H1 (cell line): ENCODE data around the gene ELFN1. TPM values are rescaled to one million over a fixed set of nuclear protein-coding genes. Genes with fewer than 3 reads are reported as not detected.
A peak's percentile ranks its signal among the peaks of the same experiment; 100 is the strongest.

Experiments
- CTCF ChIA-PET: fragments of 300-600 bp; sonication (Branson Sonifier 250); formaldehyde crosslinking; loops from one replicate; lab custom pipeline; 2021; ENCODE audit not compliant: partially characterized antibody; lab: Charles Lee
- POLR2A ChIA-PET: fragments of 300-600 bp; sonication (Branson Sonifier 250); formaldehyde crosslinking; loops from one replicate; lab custom pipeline; 2021; ENCODE audit warnings: inconsistent platforms; ENCODE audit not compliant: partially characterized antibody; lab: Charles Lee
- DNase-seq, 2 experiments: peaks; one replicate each; pipeline versions ENCODE4 v3.0.0 to v3.0.0-alpha.2; 2010 to 2022; ENCODE audit warnings: low spot score in 2 of 2, low read depth in 1 of 2, mixed read lengths in 1 of 2
- FAIRE-seq: peaks from 2 replicates; lab custom pipeline; 2011; peaks lifted over from hg19 to GRCh38; lab: Jason Lieb, UNC
- H2AFZ ChIP-seq: 2 replicates; pipeline ENCODE4 v1.8.1; 2012; ENCODE audit warnings: low read length, inconsistent platforms
- H2AK5ac ChIP-seq: 2 replicates; pipeline ENCODE4 v1.6.1; 2013; ENCODE audit warnings: low read depth, low read length
- H2BK120ac ChIP-seq: replicated peaks from 2 replicates; pipeline ENCODE3; 2013; ENCODE audit warnings: low read depth, low read length, inconsistent platforms
- H2BK12ac ChIP-seq: 2 replicates; pipeline ENCODE4 v1.6.1; 2013; ENCODE audit warnings: low read depth, low read length
- H2BK15ac ChIP-seq: 2 replicates; pipeline ENCODE4 v1.6.1; 2013; ENCODE audit warnings: low read length
- H2BK20ac ChIP-seq: 2 replicates; pipeline ENCODE4 v1.6.1; 2013; ENCODE audit warnings: low read length
- H2BK5ac ChIP-seq: 2 replicates; pipeline ENCODE4 v1.6.1; 2013; ENCODE audit warnings: low read depth, low read length
- H3K14ac ChIP-seq: 2 replicates; pipeline ENCODE4 v1.6.1; 2013; ENCODE audit warnings: inconsistent platforms; ENCODE audit not compliant: insufficient read length
- H3K18ac ChIP-seq: 2 replicates; pipeline ENCODE4 v1.6.1; 2013; ENCODE audit warnings: low read length; ENCODE audit errors: extremely low read depth
- H3K23ac ChIP-seq: 2 replicates; pipeline ENCODE4 v1.6.1; 2013; ENCODE audit warnings: inconsistent platforms; ENCODE audit not compliant: insufficient read length
- H3K23me2 ChIP-seq: 2 replicates; pipeline ENCODE4 v1.6.1; 2013; ENCODE audit warnings: low read depth, low read length
- H3K27ac ChIP-seq: 2 replicates; pipeline ENCODE4 v1.6.1; 2011; ENCODE audit warnings: low read depth, low read length, inconsistent platforms
- H3K27me3 ChIP-seq, 4 experiments: replicated peaks in 1 of 4; 1 replicate in 1 of 4; 2 replicates in 3 of 4; pipeline versions ENCODE4 v1.6.1 to v1.8.1; 2011 to 2013; ENCODE audit warnings: low read length in 3 of 4, mild to moderate bottlenecking in 3 of 4, inconsistent platforms in 2 of 4, mixed read lengths in 2 of 4, moderate library complexity in 1 of 4; ENCODE audit not compliant: control insufficient read depth in 3 of 4, insufficient read depth in 3 of 4; ENCODE audit errors: extremely low read depth in 1 of 4
- H3K36me3 ChIP-seq, 4 experiments: 2 replicates each; pipeline versions ENCODE4 v1.6.1 to v1.8.1; 2011 to 2013; ENCODE audit warnings: mild to moderate bottlenecking in 4 of 4, low read length in 3 of 4, moderate library complexity in 2 of 4, control low read depth in 1 of 4, inconsistent platforms in 1 of 4; ENCODE audit not compliant: insufficient read depth in 4 of 4, control insufficient read depth in 2 of 4
- H3K4ac ChIP-seq: replicated peaks from 2 replicates; pipeline ENCODE3; 2013; ENCODE audit warnings: low read length, low read depth, mixed read lengths, inconsistent platforms; ENCODE audit not compliant: insufficient read length
- H3K4me1 ChIP-seq, 4 experiments: replicated peaks in 1 of 4; 1 replicate in 1 of 4; 2 replicates in 3 of 4; pipeline versions ENCODE4 v1.6.1 to v1.8.1; 2011 to 2013; ENCODE audit warnings: low read length in 3 of 4, inconsistent platforms in 2 of 4, mixed read lengths in 1 of 4; ENCODE audit not compliant: insufficient read depth in 4 of 4, control insufficient read depth in 3 of 4
- H3K4me2 ChIP-seq, 2 experiments: 2 replicates each; pipeline versions ENCODE4 v1.6.1 to v1.8.1; 2011 to 2013; ENCODE audit warnings: low read depth in 2 of 2, low read length in 2 of 2, control low read depth in 1 of 2, inconsistent platforms in 1 of 2, mild to moderate bottlenecking in 1 of 2; ENCODE audit not compliant: insufficient read depth in 1 of 2
- H3K4me3 ChIP-seq, 4 experiments: fragments of 200-600, 300-600 bp in 1 of 4; sonication (generic), shearing (Covaris generic), sonication (Bioruptor Twin) in 1 of 4; 2 replicates each; pipeline versions ENCODE4 v1.5.1 to v1.8.1; 2011 to 2016; ENCODE audit warnings: low read length in 4 of 4, low read depth in 3 of 4, control low read depth in 2 of 4, inconsistent platforms in 2 of 4, mild to moderate bottlenecking in 2 of 4, mixed read lengths in 1 of 4, moderate library complexity in 1 of 4; ENCODE audit not compliant: insufficient read depth in 2 of 4; ENCODE audit errors: extremely low read depth in 1 of 4
- H3K56ac ChIP-seq: replicated peaks from 2 replicates; pipeline ENCODE3; 2013; ENCODE audit warnings: low read depth, mild to moderate bottlenecking, mixed read lengths, low read length, inconsistent platforms; ENCODE audit not compliant: insufficient read length
- H3K79me1 ChIP-seq: 2 replicates; pipeline ENCODE4 v1.6.1; 2013; ENCODE audit warnings: low read depth, low read length, control low read depth
- H3K79me2 ChIP-seq, 2 experiments: 2 replicates each; pipeline versions ENCODE4 v1.6.1 to v1.8.1; 2012 to 2013; ENCODE audit warnings: low read length in 2 of 2, mild to moderate bottlenecking in 2 of 2, inconsistent platforms in 1 of 2; ENCODE audit not compliant: insufficient read depth in 2 of 2, control insufficient read depth in 1 of 2
- H3K9ac ChIP-seq, 4 experiments: replicated peaks in 1 of 4; 1 replicate in 1 of 4; 2 replicates in 3 of 4; pipeline versions ENCODE4 v1.6.1 to v1.8.1; 2011 to 2013; ENCODE audit warnings: low read depth in 3 of 4, low read length in 3 of 4, control low read depth in 2 of 4, mild to moderate bottlenecking in 2 of 4, moderate library complexity in 2 of 4, inconsistent platforms in 1 of 4; ENCODE audit errors: extremely low read depth in 1 of 4
- H3K9me3 ChIP-seq, 2 experiments: 2 replicates each; pipeline versions ENCODE4 v1.6.1 to v1.8.1; 2012 to 2013; ENCODE audit warnings: mild to moderate bottlenecking in 2 of 2, moderate library complexity in 2 of 2, control low read depth in 1 of 2, inconsistent platforms in 1 of 2, low read depth in 1 of 2, low read length in 1 of 2, mixed read lengths in 1 of 2; ENCODE audit not compliant: insufficient read depth in 2 of 2
- H4K20me1 ChIP-seq, 2 experiments: replicated peaks in 1 of 2; 2 replicates each; pipeline versions ENCODE3 to v1.8.1; 2011 to 2013; ENCODE audit warnings: inconsistent platforms in 2 of 2, low read length in 2 of 2, mild to moderate bottlenecking in 1 of 2; ENCODE audit not compliant: insufficient read depth in 2 of 2, control insufficient read depth in 1 of 2
- H4K5ac ChIP-seq: 2 replicates; pipeline ENCODE4 v1.6.1; 2013; ENCODE audit warnings: low read length, low read depth, mixed read lengths, inconsistent platforms; ENCODE audit not compliant: insufficient read length
- H4K8ac ChIP-seq: 2 replicates; pipeline ENCODE4 v1.8.0; 2013; ENCODE audit warnings: mild to moderate bottlenecking, moderate library complexity, low read length, inconsistent platforms; ENCODE audit not compliant: insufficient read depth; ENCODE audit errors: extremely low read depth
- H4K91ac ChIP-seq: replicated peaks from 2 replicates; pipeline ENCODE3; 2013; ENCODE audit warnings: low read length, mixed read lengths, inconsistent platforms; ENCODE audit not compliant: insufficient read length
- GABPA ChIP-seq: IDR thresholded peaks from 2 replicates; pipeline ENCODE4 v1.6.1; 2011; ENCODE audit warnings: mild to moderate bottlenecking, low read length, moderate library complexity, borderline replicate concordance; ENCODE audit not compliant: insufficient read depth
- POU5F1 ChIP-seq: IDR thresholded peaks from 2 replicates; pipeline ENCODE4 v1.6.1; 2011; ENCODE audit warnings: low read depth, mild to moderate bottlenecking, low read length, moderate library complexity
- RAD21 ChIP-seq, 2 experiments: IDR thresholded peaks in 1 of 2; conservative IDR thresholded peaks in 1 of 2; 2 replicates each; pipeline ENCODE4 v1.6.1; 2011; ENCODE audit warnings: low read depth in 2 of 2, low read length in 2 of 2, improper control_type of control experiment in 1 of 2, inconsistent platforms in 1 of 2, mild to moderate bottlenecking in 1 of 2, moderate library complexity in 1 of 2
- WGBS, 2 experiments: shearing (Covaris generic) in 1 of 2; methylation state at CpG; one replicate each; pipeline versions ENCODE4 v1.1.6 to v1.1.7; 2013 to 2015; ENCODE audit warnings: low lambda C conversion rate in 2 of 2, mixed read lengths in 2 of 2, inconsistent platforms in 1 of 2, low coverage in 1 of 2, missing lambda C conversion rate in 1 of 2; ENCODE audit not compliant: insufficient replicate concordance in 2 of 2, insufficient coverage in 1 of 2, insufficient read length in 1 of 2; ENCODE audit errors: extremely low coverage in 1 of 2, missing lambda C conversion rate in 1 of 2; 5-methylcytosine and 5-hydroxymethylcytosine counted together
- polyA plus RNA-seq, 7 experiments: library from polyadenylated mRNA; depleted of rRNA in 3 of 7; stranded (reverse) in 5 of 7; unstranded in 2 of 7; fragments of >200 nt in 5 of 7; fragments of 200-250 nt in 2 of 7; gene quantifications; 1 replicate in 5 of 7; 2 replicates in 1 of 7; 4 replicates in 1 of 7; pipeline versions ENCODE4 v1.2.1 to v1.2.3, GENCODE V29; 2011 to 2013; ENCODE audit warnings: missing spikeins in 2 of 7, mixed read lengths in 2 of 7
- total RNA-seq: library from RNA; stranded (reverse); fragmentation: NEBNext Ultra II Directional; extraction: Animal tissue kit (Norgen Biotek cat#: 25700); gene quantifications from 2 replicates; pipeline ENCODE4 v1.2.1, GENCODE V29; 2021
- TF ChIP-seq, protein P1 (sequence below), 3 experiments: IDR thresholded peaks; 1 replicate in 2 of 3; 2 replicates in 1 of 3; pipeline versions ENCODE4 v1.5.1 to v1.6.1; 2011; ENCODE audit warnings: low read length in 3 of 3, mild to moderate bottlenecking in 3 of 3, inconsistent platforms in 2 of 3, low read depth in 1 of 3, moderate library complexity in 1 of 3; ENCODE audit not compliant: insufficient read depth in 1 of 3; ENCODE audit errors: control extremely low read depth in 1 of 3

ELFN1 gene
- total and polyA plus RNA-seq, 2 of the 8 experiments (the other 6 are each of a cell fraction or from before 2014, with no cell fraction given): 2.0 to 4.5 TPM

DNA sequence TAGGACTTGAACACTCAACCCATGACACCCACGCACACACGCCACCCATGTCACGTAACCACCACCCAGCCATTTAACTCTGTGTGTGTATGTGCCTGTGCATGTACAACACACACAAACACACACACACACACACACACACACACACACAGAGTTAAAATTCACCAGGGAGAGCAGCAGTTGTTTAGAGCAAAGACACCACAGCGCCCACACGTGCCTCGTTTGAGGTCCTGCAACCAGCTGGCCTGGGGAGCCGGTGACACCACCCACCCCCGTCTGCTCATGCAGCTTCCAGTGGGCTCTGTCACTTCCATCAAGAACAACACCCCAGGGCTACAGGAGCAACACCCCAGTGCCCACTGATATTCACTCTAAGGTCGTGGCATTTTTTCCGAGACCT lies 97.4 kb downstream of the ELFN1 start:
- H2BK12ac ChIP-seq: no peak overlapping the region
- no peak overlapping the region for H3K4me3 ChIP-seq
- H3K56ac ChIP-seq: no peak overlapping the region
- CTCF ChIA-PET: interaction anchor here (0.6 to 7.5 kb wide), 50 partner anchors 9 to 993 kb away, joined by 3 to 65 read pairs (median 3); no protein-coding TSS in a partner anchor
- no peak overlapping the region for H3K4me2 ChIP-seq
- H4K91ac ChIP-seq: no peak overlapping the region
- no peaks in the 10 kb centered on the region for H3K79me2 ChIP-seq
- H3K14ac ChIP-seq: no peak overlapping the region
- H3K23me2 ChIP-seq: no peaks in the 10 kb centered on the region; the same call in 1 of the 2 replicates
- H3K18ac ChIP-seq: no peak overlapping the region
- no peak overlapping the region for H2AFZ ChIP-seq
- H3K23ac ChIP-seq: no peak overlapping the region
- DNase-seq: no peak
- H3K4ac ChIP-seq: no peak overlapping the region
- no peak overlapping the region for H2BK120ac ChIP-seq
- no peak overlapping the region for H4K5ac ChIP-seq
- H2BK20ac ChIP-seq: no peak overlapping the region
- H3K79me1 ChIP-seq: no peaks in the 10 kb centered on the region
- FAIRE-seq: no peak
- peaks cover 0 to 14% of the 10 kb centered on the region in 2 experiments; a peak in 2 of 4 replicates for H3K9me3 ChIP-seq
- no peaks in the 10 kb centered on the region for H3K4me1 ChIP-seq
- no peak overlapping the region for H4K8ac ChIP-seq
- H3K27ac ChIP-seq: no peak overlapping the region
- 0 out of 7 replicates have a peak, but pooled peaks cover 0 to 3% (median 0%) of the 10 kb centered on the region in 4 experiments for H3K27me3 ChIP-seq
- whole genome bisulfite sequencing, 2 experiments: 73% methylated on average over 10 of the region's 10 CpGs; no CpG with 5 or more reads in 1 of the 2 experiments
- H3K36me3 ChIP-seq: no peaks in the 10 kb centered on the region
- POLR2A ChIA-PET: interaction anchor here (0.7 kb wide), 1 partner anchor 41 kb away, joined by 3 read pairs; no protein-coding TSS in a partner anchor
- no peak overlapping the region for H2AK5ac ChIP-seq
- H3K9ac ChIP-seq: no peak overlapping the region
- peaks cover 0 to 1% of the 10 kb centered on the region in 2 experiments for H4K20me1 ChIP-seq
- H2BK5ac ChIP-seq: no peak overlapping the region
- TF ChIP-seq, protein P1, sequence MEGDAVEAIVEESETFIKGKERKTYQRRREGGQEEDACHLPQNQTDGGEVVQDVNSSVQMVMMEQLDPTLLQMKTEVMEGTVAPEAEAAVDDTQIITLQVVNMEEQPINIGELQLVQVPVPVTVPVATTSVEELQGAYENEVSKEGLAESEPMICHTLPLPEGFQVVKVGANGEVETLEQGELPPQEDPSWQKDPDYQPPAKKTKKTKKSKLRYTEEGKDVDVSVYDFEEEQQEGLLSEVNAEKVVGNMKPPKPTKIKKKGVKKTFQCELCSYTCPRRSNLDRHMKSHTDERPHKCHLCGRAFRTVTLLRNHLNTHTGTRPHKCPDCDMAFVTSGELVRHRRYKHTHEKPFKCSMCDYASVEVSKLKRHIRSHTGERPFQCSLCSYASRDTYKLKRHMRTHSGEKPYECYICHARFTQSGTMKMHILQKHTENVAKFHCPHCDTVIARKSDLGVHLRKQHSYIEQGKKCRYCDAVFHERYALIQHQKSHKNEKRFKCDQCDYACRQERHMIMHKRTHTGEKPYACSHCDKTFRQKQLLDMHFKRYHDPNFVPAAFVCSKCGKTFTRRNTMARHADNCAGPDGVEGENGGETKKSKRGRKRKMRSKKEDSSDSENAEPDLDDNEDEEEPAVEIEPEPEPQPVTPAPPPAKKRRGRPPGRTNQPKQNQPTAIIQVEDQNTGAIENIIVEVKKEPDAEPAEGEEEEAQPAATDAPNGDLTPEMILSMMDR (IDR thresholded peaks at IDR 0.05; ENCODE audit: control extremely low read depth in 1 of 3, insufficient read depth in 1 of 3, low read depth in 1 of 3, low read length in 3 of 3): peak; percentile 71 to 91 (median 78)
- TF ChIP-seq GABPA (peak; percentile 30; the same call in 1 of the 2 replicates), POU5F1 (no peak), RAD21 (IDR thresholded peaks at IDR 0.05 in 1 of 2, conservative IDR thresholded peaks at IDR 0.05 in 1 of 2; ENCODE audit: low read depth in 2 of 2, low read length in 2 of 2) (peak; percentile 66 to 78)
- H2BK15ac ChIP-seq: no peak overlapping the region
